ENCODE results near the gene INTS6. TPM values are rescaled to one million over a fixed set of nuclear protein-coding genes. Genes with fewer than 3 reads are reported as not detected.

The INTS6 gene
- total RNA-seq, 1 experiment from 2014 or later, result 27.2 TPM

GRCh38 chr13:51348069-51348967 lies 104.5 kb downstream of the INTS6 start:
- ChIA-PET POLR2A (no interaction called here), CTCF (no interaction called here)
- ATAC-seq (no peak), DNase-seq (ENCODE audit: low spot score) (no peak)
- no peaks in the 10 kb centered on the region for H3K27me3 Mint-ChIP-seq (ENCODE audit: low read depth)
- no peaks in the 10 kb centered on the region for H3K36me3 Mint-ChIP-seq
- H3K4me3 Mint-ChIP-seq, result no peak overlapping the region
- H3K9me3 Mint-ChIP-seq, result peaks cover 4% of the 10 kb centered on the region; the same call in 1 of the 2 replicates
- TF ChIP-seq, protein P1, sequence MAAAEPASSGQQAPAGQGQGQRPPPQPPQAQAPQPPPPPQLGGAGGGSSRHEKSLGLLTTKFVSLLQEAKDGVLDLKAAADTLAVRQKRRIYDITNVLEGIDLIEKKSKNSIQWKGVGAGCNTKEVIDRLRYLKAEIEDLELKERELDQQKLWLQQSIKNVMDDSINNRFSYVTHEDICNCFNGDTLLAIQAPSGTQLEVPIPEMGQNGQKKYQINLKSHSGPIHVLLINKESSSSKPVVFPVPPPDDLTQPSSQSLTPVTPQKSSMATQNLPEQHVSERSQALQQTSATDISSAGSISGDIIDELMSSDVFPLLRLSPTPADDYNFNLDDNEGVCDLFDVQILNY (CRISPR knock-in tag; IDR thresholded peaks at IDR 0.05), result no peak
- TF ChIP-seq ZNF396 (CRISPR knock-in tag; IDR thresholded peaks at IDR 0.05; ENCODE audit: borderline replicate concordance) (no peak), ZNF512 (CRISPR knock-in tag; IDR thresholded peaks at IDR 0.05; ENCODE audit: borderline replicate concordance) (no peak), ARID4B (CRISPR knock-in tag; IDR thresholded peaks at IDR 0.05; ENCODE audit: borderline replicate concordance) (no peak), ATF3 (CRISPR knock-in tag; conservative IDR thresholded peaks at IDR 0.05) (no peak), GTF2I (CRISPR knock-in tag; conservative IDR thresholded peaks at IDR 0.05) (no peak), IRF2 (CRISPR knock-in tag; IDR thresholded peaks at IDR 0.05; ENCODE audit: borderline replicate concordance, low read depth) (no peak)
- TF ChIP-seq, protein P2, sequence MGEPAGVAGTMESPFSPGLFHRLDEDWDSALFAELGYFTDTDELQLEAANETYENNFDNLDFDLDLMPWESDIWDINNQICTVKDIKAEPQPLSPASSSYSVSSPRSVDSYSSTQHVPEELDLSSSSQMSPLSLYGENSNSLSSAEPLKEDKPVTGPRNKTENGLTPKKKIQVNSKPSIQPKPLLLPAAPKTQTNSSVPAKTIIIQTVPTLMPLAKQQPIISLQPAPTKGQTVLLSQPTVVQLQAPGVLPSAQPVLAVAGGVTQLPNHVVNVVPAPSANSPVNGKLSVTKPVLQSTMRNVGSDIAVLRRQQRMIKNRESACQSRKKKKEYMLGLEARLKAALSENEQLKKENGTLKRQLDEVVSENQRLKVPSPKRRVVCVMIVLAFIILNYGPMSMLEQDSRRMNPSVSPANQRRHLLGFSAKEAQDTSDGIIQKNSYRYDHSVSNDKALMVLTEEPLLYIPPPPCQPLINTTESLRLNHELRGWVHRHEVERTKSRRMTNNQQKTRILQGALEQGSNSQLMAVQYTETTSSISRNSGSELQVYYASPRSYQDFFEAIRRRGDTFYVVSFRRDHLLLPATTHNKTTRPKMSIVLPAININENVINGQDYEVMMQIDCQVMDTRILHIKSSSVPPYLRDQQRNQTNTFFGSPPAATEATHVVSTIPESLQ (CRISPR knock-in tag; IDR thresholded peaks at IDR 0.05), result no peak
- no peak overlapping the region for H3K27ac Mint-ChIP-seq
- peaks cover 33% of the 10 kb centered on the region for H3K4me1 Mint-ChIP-seq

DNA sequence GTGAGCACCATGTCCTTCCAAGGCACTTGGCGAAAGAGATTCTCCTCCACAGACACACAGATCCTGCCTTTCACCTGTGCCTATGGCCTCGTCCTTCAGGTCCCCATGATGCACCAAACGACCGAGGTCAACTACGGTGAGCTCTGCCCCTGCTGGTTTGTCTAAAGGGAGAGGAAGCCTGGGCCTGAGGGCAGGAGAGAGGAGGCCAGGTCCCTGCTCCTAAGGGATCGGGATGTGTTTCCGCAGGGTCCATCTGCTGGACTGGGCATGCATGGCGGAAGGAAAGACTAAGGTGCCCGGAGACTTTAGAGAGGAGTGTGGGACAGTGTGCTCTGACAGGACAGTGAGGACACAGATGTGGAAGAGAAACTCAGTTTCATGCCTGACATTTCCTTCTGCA lies 105.7 kb downstream of the INTS6 start:
- H3K9me3 Mint-ChIP-seq, result peaks cover 4% of the 10 kb centered on the region; the same call in 1 of the 2 replicates
- POLR2A ChIA-PET, result no interaction called here
- ATAC-seq, result peak; percentile 77
- no peak for DNase-seq (ENCODE audit: low spot score)
- H3K36me3 Mint-ChIP-seq, result no peaks in the 10 kb centered on the region
- CTCF ChIA-PET, result interaction anchor here (0.7 to 2.0 kb wide), 4 partner anchors 12 to 222 kb away, joined by 3 to 13 read pairs (median 3); no protein-coding TSS in a partner anchor
- H3K4me3 Mint-ChIP-seq, result no peak overlapping the region
- no peaks in the 10 kb centered on the region for H3K27me3 Mint-ChIP-seq (ENCODE audit: low read depth)
- H3K4me1 Mint-ChIP-seq, result peaks cover 29% of the 10 kb centered on the region
- 0 out of 2 replicates have a peak overlapping the region, but pooled peaks have one; percentile 39 for H3K27ac Mint-ChIP-seq
- TF ChIP-seq FOXK1 (CRISPR knock-in tag; IDR thresholded peaks at IDR 0.05), result no peak
- no peak for TF ChIP-seq TP53 (CRISPR knock-in tag; IDR thresholded peaks at IDR 0.05)
- TF ChIP-seq IRF1 (CRISPR knock-in tag; IDR thresholded peaks at IDR 0.05), result no peak
- no peak for TF ChIP-seq JAZF1 (CRISPR knock-in tag; IDR thresholded peaks at IDR 0.05)
- TF ChIP-seq ERG (CRISPR knock-in tag; IDR thresholded peaks at IDR 0.05), result no peak
- TF ChIP-seq ATF2 (CRISPR knock-in tag; IDR thresholded peaks at IDR 0.05; ENCODE audit: borderline replicate concordance, low read depth), result no peak
- TF ChIP-seq, protein P3, sequence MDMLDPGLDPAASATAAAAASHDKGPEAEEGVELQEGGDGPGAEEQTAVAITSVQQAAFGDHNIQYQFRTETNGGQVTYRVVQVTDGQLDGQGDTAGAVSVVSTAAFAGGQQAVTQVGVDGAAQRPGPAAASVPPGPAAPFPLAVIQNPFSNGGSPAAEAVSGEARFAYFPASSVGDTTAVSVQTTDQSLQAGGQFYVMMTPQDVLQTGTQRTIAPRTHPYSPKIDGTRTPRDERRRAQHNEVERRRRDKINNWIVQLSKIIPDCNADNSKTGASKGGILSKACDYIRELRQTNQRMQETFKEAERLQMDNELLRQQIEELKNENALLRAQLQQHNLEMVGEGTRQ (CRISPR knock-in tag; IDR thresholded peaks at IDR 0.05), result no peak
- no peak for TF ChIP-seq HMGA2 (CRISPR knock-in tag; IDR thresholded peaks at IDR 0.05)
- no peak for TF ChIP-seq JUN (CRISPR knock-in tag; IDR thresholded peaks at IDR 0.05)
- no peak for TF ChIP-seq NR1H2 (CRISPR knock-in tag; IDR thresholded peaks at IDR 0.05)
- TF ChIP-seq KAT7 (CRISPR knock-in tag; IDR thresholded peaks at IDR 0.05; ENCODE audit: borderline replicate concordance), result no peak
